Activated CD4-positive, CD25-positive, alpha-beta regulatory T cell (primary cell): Measurements from ENCODE around the gene PMPCA.
"Not testable (repeated sequence)": the region's sequence is repeated elsewhere in the genome, so short reads cannot be mapped to it uniquely, and the experiment has no call there.

Experiments
- DNase-seq, 4 experiments: peaks; one replicate each; lab custom pipeline; 2025; lab: John Stamatoyannopoulos, UW

The PMPCA gene

DNA sequence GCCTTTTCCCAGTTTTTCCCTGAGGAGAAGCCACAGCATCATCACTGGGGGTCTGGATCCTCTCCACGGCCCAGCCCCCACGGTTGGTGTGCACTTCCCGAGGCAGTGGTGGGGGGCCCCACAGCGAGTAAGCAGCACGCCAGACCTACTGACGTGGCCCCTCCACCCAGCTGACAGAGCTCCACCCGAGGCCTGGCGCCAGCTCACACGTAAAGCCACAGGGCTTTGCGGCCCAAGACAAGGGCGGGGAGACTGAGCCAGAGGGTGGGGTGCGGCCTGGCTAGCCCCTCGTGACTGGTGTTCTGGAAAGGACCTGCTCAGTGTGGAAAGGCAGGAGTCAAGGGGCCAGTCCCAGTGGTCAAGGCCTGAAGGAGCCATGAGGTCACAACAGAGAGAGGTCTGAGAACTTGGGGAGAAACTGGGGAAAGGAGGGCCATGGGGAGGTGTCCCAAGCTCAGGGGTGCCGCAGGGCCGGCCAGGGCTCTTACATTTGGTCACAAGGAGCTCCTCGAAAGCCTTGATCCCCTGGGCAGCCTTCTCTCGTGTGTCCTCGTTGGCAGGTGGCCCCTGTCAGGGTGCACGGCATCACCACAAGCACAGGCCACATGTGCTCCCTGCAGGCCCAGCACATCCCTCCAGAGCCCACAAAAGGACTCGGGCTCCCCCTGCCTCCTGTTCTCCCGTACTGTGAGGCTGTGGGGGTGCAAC lies 16.0 kb upstream of the PMPCA start:
- DNase-seq = no peak

GRCh38 chr9:136395020-136395340 lies 15.5 kb upstream of the PMPCA start:
- no peak for DNase-seq

DNA sequence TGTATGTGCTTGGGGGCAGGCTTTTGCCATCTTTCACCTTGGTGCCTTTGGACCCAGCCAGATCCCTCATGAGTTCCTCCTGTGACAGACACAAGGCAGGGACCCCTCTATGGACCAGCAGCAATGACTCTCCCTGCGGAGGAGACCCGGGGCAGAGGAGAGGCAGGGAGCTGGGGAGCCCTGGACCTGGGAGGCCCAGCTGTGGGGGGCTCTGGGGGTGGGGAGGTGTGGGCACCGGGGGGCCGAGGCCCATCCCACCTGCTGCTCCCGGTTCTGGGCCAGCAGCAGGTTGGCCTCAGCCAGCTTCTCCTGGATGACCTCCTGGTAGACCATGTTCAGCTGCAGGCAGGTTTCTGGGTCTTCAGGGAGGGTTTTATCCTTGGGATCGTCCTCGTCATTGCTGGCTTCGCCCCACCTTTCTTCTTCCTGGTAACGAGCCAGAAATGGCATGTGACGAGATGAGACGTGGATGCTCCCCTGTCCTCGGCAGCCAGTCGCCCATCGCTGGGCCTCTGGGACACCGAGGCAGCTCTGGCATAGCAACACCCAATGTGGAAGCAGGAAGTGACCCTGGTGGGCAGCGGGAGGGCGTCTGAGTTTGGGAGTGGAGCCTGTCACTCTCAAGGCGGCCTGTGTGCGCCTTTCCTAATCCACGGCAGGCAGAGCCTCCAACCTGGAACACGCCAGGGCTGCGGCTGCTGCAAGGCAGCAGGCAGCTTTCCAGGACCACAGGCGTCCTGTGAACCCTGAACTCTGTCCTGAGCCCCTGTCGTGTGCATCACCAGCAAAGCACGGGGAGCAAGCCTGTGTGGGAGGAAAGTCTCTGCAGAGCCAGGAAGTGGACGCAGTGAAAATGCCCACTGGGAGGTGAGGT lies 14.9 kb upstream of the PMPCA start:
- DNase-seq = no peak

GRCh38 chr9:136396219-136396515 lies 14.3 kb upstream of the PMPCA start:
- DNase-seq = no peak

- DNase-seq = no peak
Measured at GRCh38 chr9:136397643-136398042, 12.8 kb upstream of the PMPCA start.

DNA sequence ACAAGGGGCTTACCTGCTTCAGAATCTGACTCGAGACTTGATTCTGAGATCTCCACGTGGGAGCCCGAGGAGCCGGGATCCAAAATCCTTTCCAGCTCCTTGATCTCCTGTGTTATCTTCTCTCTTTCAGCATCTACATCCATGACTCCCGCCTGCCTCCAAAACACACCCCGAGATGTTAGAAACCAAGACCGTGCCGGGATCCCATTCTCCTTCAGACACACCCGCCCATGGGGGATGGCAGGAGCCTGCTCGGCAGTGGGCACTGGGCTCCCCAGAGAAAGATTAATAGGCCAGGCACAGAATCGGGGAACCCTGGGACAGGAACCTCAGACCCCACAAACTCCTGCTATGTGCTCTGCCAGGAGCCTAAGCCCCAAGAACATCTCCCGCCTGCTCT lies 12.2 kb upstream of the PMPCA start:
- no peak for DNase-seq

- peak in 1 of 4 experiments; percentile 27 for DNase-seq
Measured at GRCh38 chr9:136399176-136400037, 11.1 kb upstream of the PMPCA start.

DNA sequence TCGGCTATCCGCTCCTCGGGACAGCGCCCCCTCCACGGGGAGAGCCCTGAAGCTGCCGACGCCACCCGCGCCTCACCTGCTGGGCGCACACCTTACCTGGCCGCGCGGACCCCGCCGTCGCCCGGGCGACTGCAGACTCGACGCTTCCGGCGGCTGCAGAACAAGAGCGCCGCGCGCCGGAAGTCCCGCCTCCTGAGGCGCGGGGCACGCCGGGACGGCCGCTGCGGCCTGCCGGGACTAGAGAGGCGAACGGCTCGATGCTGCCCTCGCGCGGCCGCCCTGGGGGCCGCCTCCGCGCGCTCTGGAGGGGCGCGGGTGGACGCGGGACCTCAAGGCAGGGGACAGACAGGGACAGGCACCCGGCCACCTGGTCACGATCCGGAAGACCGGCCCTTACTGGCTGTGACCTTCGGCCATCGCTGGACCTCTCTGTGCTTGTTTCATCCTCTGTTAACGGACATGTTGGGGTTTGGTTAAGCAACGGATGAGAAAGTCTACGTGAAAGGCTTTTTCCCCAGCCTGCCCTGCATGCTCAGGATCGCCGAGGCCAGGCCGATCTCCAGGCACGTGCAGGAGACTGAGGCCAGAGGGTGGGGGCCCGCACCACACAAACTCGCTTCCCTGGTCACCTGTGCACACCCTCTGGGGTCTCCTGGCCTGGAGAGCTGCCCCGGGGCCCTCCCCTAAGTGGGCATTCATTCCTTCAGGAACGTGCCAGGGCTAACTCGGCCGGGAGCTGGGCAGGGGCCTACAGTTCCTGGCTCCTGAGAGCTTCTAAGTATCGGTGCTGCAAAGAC lies 10.2 kb upstream of the PMPCA start, which contains the start of gene SNAPC4:
Gene SNAPC4, minus strand, starts transcription at position 133 of the 797 bp plus-strand sequence. CDS start 1,742 bp downstream, outside the sequence.
- peak; percentile 78 to 84 (median 82) for DNase-seq

DNA sequence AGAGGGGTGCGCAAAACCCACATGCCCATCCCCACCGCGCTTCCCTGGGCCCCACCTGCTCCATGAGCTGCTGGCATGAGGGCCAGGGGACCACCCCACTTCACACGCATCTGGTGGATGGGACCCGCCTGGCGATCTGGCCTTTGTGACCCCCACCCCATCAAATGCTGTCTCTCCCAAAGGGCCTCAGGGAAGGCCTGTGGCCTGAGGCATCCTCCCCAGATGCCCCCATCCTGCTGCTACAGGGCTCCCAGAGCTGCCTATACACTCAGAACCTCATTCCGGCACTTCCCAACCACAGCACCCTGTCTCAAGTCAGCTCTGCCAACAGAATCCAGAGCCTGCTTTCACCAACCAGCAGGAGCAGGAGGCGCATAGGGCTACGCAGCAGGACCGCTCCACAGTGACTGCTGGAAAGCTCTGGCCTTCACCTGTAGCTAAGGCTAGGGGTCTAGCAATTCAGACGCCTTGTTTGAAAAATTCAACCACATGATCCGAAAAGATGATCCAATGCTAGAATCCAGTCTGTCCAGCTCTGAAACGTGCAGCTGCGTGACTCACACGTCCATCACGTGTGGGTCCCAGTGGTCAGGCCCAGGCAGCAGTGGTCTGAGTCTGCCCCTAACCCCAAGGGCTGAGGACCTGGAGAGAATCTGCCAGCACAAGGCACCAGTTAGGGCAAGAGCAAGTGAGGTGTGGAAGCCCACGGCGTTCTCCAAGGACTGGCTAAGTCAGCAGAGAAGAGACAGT lies 9.1 kb upstream of the PMPCA start:
- no peak for DNase-seq

DNA sequence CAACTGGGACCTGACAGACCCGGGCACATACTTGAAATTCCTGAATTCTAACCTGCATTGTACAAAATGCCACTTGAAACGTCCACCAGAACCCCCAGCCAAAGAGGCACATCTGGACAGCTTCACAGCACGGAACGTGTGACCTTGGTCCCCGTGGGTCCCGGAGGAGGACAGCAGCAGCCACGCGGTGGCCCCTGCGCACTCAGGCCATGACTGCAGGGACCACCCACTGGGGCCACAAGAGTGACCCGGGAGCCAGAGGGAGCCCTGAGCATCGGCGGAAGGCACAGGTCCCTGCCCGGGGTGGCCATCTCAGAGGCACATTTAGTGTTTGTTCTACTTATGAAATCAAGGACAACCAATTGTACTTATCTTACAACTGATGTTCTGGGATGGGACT lies 8.4 kb upstream of the PMPCA start:
- DNase-seq = no peak

GRCh38 chr9:136403538-136403914 lies 6.9 kb upstream of the PMPCA start:
- DNase-seq = peak; percentile 34 to 54 (median 48)

GRCh38 chr9:136403915-136404800 lies 6.3 kb upstream of the PMPCA start:
- peak in 1 of 4 experiments; percentile 20 for DNase-seq

GRCh38 chr9:136404801-136405136 lies 5.7 kb upstream of the PMPCA start:
- DNase-seq = no peak

DNA sequence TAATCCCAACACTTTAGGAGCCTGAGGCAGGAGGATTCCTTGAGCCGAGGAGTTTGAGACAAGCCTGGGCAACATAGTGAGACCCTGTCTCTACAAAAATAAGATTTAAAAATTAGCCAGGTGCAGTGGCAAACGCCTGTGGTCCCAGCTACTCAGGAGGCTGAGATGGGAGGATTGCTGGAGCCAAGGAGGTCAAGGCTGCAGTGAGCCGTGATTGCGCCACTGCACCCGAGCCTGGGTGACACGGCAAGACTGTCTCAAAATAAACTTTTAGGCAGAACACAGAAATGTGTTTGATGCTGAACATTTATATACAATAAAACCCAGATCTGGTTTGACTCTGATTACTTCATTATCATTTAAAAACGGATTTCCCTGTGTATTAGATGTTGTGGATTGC lies 5.0 kb upstream of the PMPCA start:
- no peak for DNase-seq

DNA sequence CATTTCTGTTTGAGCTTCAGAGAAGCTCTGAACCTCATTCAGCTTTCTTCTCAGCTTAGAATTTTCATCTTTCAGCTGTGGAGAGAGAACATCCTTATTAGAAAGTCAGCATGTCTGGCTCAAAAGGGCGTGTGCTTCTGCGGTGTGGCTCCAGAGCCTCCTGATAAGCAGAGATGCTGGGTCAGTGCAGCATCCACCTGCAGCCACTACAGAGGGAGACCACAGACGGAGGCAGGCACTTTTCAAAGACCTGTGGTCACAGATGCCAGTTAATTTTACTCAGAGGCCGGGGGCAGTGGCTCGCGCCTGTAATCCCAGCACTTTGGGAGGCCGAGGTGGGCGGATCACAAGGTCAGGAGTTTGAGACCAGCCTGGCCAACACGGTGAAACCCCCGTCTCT lies 4.6 kb upstream of the PMPCA start:
- DNase-seq = not testable (repeated sequence)

- not testable (repeated sequence) for DNase-seq
Measured at GRCh38 chr9:136407061-136407460, 3.4 kb upstream of the PMPCA start.

DNA sequence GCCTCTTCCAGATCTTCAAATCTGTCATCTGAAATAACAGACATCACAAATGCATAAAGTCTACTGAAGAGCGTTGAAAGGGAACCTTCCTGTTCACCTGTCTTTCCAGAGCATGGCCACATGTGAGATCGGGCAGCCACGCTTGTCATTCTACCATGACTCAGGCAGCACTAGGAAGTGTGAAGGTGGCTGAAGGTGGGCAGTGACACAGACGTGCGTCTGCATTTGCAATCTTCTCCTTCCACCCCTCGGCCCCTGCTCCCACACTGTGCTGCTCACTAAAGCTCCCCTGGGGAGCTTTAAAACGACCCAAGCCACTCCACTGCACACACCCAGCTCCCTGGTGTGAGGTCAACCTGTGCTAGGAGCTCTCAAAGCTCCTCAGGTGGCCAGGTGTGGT lies 2.5 kb upstream of the PMPCA start:
- no peak for DNase-seq

DNA sequence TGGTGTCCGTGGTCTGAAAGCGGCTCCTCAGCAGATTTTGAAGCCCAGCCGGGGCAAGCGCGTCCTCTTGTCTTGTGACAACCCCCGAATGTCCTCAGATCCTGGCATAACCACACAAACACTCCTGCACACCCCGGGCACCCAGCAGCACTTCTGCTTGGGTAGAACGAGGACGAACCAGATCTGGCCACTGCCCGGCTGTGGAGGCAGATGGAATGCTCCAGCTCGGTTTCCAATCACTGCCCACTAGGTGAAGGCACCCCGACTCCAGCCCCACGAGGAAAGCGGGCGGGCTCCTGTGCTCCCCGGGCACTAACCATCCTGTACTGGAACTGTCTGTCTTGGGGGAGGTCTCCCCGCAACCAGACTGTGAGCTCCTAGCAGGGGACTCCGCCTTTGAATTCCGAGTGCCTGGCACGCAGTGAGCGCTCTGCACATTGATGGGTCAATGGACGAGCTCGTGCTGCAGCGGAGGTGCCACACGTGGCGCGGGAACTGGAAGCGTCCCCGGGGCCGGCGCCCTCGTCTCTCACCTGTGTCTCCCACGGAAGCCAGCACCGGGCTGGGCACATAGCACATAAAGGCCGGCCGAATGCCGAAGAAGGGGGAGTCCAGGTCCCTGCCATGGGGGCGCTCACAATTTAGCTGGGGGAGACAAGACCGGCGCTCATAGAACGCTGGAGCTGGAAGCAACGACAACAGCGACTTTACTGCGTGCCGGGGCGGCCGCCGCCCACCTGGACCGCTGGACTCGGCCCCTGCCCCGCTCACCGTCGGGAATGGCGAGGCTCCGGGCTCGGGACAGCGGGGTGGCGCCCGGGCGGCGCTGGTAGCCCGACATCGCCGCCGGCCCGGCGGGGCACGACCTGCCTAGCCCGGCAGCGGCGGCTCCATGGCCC lies 652 bp upstream of the PMPCA start:
- DNase-seq = no peak

DNA sequence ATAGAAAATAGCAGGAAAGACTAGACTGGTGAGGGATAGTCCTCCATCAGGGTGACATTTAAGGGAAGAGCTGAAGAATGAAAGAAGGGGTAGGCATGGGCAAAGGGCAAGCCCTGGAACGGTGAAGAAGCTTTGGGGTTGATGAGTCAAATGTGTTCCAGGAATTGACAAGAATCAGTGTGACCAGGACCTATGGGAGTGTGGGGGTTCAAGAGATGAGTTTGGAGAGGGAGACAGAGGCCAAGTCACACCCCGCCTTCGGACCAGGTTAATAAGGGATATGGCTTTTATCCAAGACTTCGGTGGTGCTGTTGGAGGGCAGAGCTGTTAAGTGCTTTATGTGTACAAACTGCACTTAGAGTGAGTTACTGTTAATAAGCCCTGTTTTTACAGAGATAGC lies 920 bp downstream of the PMPCA start:
- no peak for DNase-seq
